Spleen (tissue), 11 donors: ENCODE data around the gene MLC1. TPM values are rescaled to one million over a fixed set of nuclear protein-coding genes. Genes with fewer than 3 reads are reported as not detected.

Experiments used
- DNase-seq: peaks from one replicate; pipeline ENCODE4 v3.0.0-alpha.2; 2020
- H3K27ac ChIP-seq, 8 donors: fragments of 200-600 bp; sonication (generic) in 7 of 8; 1 replicate in 4 of 8; 2 replicates in 4 of 8; pipeline versions ENCODE4 v1.5.0 to v1.8.0; 2016 to 2021; ENCODE audit warnings: inconsistent platforms in 4 of 8, mild to moderate bottlenecking in 4 of 8, moderate library complexity in 1 of 8
- H3K27me3 ChIP-seq, 7 donors: fragments of 200-600 bp; sonication (generic) in 6 of 7; replicated peaks in 1 of 7; 1 replicate in 4 of 7; 2 replicates in 3 of 7; pipeline versions ENCODE4 v1.5.0 to v1.8.0; 2016 to 2021; ENCODE audit warnings: inconsistent platforms in 3 of 7, mild to moderate bottlenecking in 1 of 7
- H3K36me3 ChIP-seq, 6 donors: fragments of 200-600 bp; sonication (generic) in 5 of 6; 1 replicate in 4 of 6; 2 replicates in 2 of 6; pipeline versions ENCODE4 v1.5.0 to v1.8.0; 2016 to 2021; ENCODE audit warnings: inconsistent platforms in 2 of 6
- H3K4me1 ChIP-seq, 6 donors: fragments of 200-600 bp; sonication (generic) in 5 of 6; 1 replicate in 3 of 6; 2 replicates in 3 of 6; pipeline versions ENCODE4 v1.5.0 to v1.8.0; 2016 to 2021; ENCODE audit warnings: inconsistent platforms in 3 of 6
- H3K4me3 ChIP-seq, 8 donors: fragments of 200-600 bp; sonication (generic) in 7 of 8; 1 replicate in 4 of 8; 2 replicates in 4 of 8; pipeline versions ENCODE4 v1.5.0 to v1.8.0; 2016 to 2021; ENCODE audit warnings: inconsistent platforms in 4 of 8, mild to moderate bottlenecking in 4 of 8, moderate library complexity in 2 of 8
- H3K9me3 ChIP-seq, 8 donors: fragments of 200-600 bp; sonication (generic) in 7 of 8; 1 replicate in 4 of 8; 2 replicates in 4 of 8; pipeline versions ENCODE4 v1.5.0 to v1.8.0; 2016 to 2021; ENCODE audit warnings: inconsistent platforms in 4 of 8
- POLR2A ChIP-seq, 3 donors: fragments of 450-650 bp; IDR thresholded peaks; one replicate each; pipeline ENCODE4 v1.5.1; 2017; ENCODE audit warnings: antibody characterized with exemption in 3 of 3, mild to moderate bottlenecking in 1 of 3
- POLR2AphosphoS5 ChIP-seq, 3 donors: sonication (generic); formaldehyde crosslinking; IDR thresholded peaks; one replicate each; pipeline ENCODE4 v1.5.1; 2017; ENCODE audit warnings: antibody characterized with exemption in 3 of 3
- WGBS, 5 donors: extraction: QIAGEN DNeasy Blood & Tissue Kit in 3 of 5; methylation state at CpG; one replicate each; pipeline versions ENCODE4 v1.1.5 to v1.1.7; 2013 to 2018; 5-methylcytosine and 5-hydroxymethylcytosine counted together
- intact Hi-C: fragments of 100-400 bp; cut with DNase I; formaldehyde crosslinking; loops from one replicate; pipeline ENCODE4 v1.15.0; 2023; ENCODE audit warnings: low total_unique reads
- polyA plus RNA-seq, 3 donors: library from polyadenylated mRNA; stranded (reverse); fragments of 200-250 nt; gene quantifications; one replicate each; pipeline ENCODE4 v1.2.1, GENCODE V29; 2013
- total RNA-seq, 7 donors: library from RNA; depleted of rRNA in 3 of 7; stranded (reverse); fragments of >200 nt in 3 of 7; fragmentation: NEBNext Ultra II Directional in 4 of 7; extraction: Animal tissue kit (Norgen Biotek cat#: 25700) in 4 of 7; gene quantifications; one replicate each; pipeline versions ENCODE4 v1.1.0 to v1.2.1, GENCODE V29; 2016 to 2021
- TF ChIP-seq, protein P1 (sequence below), 11 experiments: fragments of 200-600 bp in 7 of 11; fragments of 450-650 bp in 4 of 11; sonication (generic) in 4 of 11; IDR thresholded peaks in 8 of 11; conservative IDR thresholded peaks in 3 of 11; 1 replicate in 7 of 11; 2 replicates in 4 of 11; pipeline versions ENCODE4 v1.4.0 to v1.8.0; 2016 to 2021; ENCODE audit warnings: antibody characterized with exemption in 11 of 11, inconsistent platforms in 4 of 11, mild to moderate bottlenecking in 1 of 11
- donor health status: healthy with polysubstance abuse.
- donor health status: DM: no; HTN: no; CAD: no; lungs with moderate emphysema.
- donor health status: DM: no; HTN: no; CAD: no.
- donor health status: Bipolar disorder and iron deficiency.
- donor health status: healthy.
- donor health status: DM: no; HTN: no; CAD: no.
- donor health status: DM: yes; HTN: yes; CAD: no.

The MLC1 gene
- total and polyA plus RNA-seq, 10 donors = 0.17 to 4.4 (median 1.6) TPM

DNA sequence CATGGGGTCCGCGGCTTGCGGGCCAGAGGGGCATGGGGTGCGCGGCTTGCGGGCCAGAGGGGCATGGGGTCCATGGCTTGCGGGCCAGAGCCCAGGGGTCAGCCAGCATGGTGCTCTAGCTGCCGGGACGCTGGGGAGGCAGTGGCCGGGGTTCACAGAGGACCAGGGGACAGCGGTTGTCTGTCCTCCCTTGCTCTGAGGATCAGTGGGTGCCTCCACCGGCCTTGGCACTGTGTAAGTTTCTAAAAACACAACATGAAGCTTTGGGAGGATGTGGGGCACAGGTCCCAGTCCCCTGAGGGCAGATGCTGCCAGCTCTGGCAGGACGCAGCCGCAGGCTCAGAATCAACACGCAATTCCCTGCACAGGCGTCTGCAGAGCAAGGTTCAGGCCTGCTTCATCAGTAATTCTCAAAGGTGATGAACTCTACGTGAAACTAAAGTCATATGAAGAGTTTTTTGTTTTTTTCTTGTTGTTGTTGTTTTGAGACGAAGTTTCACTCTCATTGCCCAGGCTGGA lies 3.0 kb downstream of the MLC1 start:
- no peak overlapping the region for H3K4me3 ChIP-seq
- peak; percentile 54 for DNase-seq
- WGBS, 5 donors = 84 to 90% (median 86%) methylated on average over 15 to 18 of the region's 18 CpGs
- peaks cover 0 to 9% (median 2%) of the 10 kb centered on the region in 8 donors for H3K9me3 ChIP-seq
- peaks cover 0 to 14% (median 0%) of the 10 kb centered on the region in 6 donors for H3K4me1 ChIP-seq
- H3K27ac ChIP-seq = no peak overlapping the region
- intact Hi-C loops = no loop called here
- H3K36me3 ChIP-seq = peaks cover 0 to 2% (median 0%) of the 10 kb centered on the region in 6 donors
- peaks cover 0 to 44% (median 3%) of the 10 kb centered on the region in 7 donors for H3K27me3 ChIP-seq
- TF ChIP-seq, protein P1, sequence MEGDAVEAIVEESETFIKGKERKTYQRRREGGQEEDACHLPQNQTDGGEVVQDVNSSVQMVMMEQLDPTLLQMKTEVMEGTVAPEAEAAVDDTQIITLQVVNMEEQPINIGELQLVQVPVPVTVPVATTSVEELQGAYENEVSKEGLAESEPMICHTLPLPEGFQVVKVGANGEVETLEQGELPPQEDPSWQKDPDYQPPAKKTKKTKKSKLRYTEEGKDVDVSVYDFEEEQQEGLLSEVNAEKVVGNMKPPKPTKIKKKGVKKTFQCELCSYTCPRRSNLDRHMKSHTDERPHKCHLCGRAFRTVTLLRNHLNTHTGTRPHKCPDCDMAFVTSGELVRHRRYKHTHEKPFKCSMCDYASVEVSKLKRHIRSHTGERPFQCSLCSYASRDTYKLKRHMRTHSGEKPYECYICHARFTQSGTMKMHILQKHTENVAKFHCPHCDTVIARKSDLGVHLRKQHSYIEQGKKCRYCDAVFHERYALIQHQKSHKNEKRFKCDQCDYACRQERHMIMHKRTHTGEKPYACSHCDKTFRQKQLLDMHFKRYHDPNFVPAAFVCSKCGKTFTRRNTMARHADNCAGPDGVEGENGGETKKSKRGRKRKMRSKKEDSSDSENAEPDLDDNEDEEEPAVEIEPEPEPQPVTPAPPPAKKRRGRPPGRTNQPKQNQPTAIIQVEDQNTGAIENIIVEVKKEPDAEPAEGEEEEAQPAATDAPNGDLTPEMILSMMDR (IDR thresholded peaks at IDR 0.05 in 8 of 11, conservative IDR thresholded peaks at IDR 0.05 in 3 of 11) = no peak
- no peak for TF ChIP-seq POLR2A (IDR thresholded peaks at IDR 0.05)
- no peak for TF ChIP-seq POLR2AphosphoS5 (IDR thresholded peaks at IDR 0.05)

DNA sequence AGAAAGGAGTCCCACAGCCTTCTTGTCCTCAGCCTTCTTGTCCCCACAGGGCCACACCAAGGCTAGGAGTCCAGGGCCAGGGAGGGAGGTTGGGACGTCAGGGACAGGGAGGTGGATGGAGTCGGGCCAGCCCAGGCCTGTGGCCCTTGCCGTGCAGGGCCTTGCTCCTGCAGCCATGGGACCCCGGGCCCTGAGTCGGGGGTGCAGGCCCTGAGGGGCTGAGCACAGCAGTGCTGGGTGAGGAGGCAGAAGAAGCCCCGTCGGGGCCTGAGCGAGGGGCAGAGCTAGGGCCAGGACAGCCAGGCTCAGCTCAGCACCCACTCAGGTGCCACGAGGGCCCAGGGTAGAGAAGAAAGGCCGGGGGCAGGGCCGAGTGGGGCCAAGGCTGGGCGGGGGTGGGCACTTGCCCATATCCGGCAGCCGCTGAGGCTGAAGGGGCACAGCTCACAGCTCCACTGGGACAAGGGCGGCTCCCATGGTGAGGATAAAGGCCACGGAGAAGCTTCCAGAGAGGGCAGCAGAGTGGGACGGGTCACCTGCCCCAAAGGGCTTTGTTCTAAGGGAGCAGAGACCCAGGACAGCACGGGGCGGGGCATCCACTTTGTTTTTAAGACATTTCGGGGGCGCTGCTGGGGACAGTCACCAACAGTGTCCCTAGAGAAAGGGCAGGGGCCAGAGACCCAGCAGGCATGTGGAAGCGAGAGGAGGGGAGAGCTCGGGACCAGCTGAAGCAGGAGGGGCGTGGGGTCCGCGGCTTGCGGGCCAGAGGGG lies 3.6 kb downstream of the MLC1 start:
- WGBS, 5 donors = 80 to 92% (median 89%) methylated on average over 21 to 27 of the region's 27 CpGs
- Histone ChIP-seq H3K27me3 (peaks cover 0 to 42% (median under 1%) of the 10 kb centered on the region in 7 donors), H3K4me3 (no peak overlapping the region), H3K27ac (no peak overlapping the region), H3K4me1 (peaks cover 0 to 14% (median 0%) of the 10 kb centered on the region in 6 donors), H3K9me3 (peaks cover 0 to 3% (median 0%) of the 10 kb centered on the region in 8 donors), H3K36me3 (peaks cover 0 to 5% (median 0%) of the 10 kb centered on the region in 6 donors)
- intact Hi-C loops = no loop called here
- DNase-seq = peak; percentile 47
- TF ChIP-seq POLR2AphosphoS5 (IDR thresholded peaks at IDR 0.05) = no peak
- TF ChIP-seq POLR2A (IDR thresholded peaks at IDR 0.05) = no peak
- TF ChIP-seq, protein P1 (IDR thresholded peaks at IDR 0.05 in 8 of 11, conservative IDR thresholded peaks at IDR 0.05 in 3 of 11) = no peak

- 79 to 94% (median 91%) methylated on average over 10 to 13 of the region's 13 CpGs for WGBS, 5 donors
- no peak overlapping the region for H3K27ac ChIP-seq
- H3K36me3 ChIP-seq = peaks cover 0 to 5% (median 0%) of the 10 kb centered on the region in 6 donors
- no peaks in the 10 kb centered on the region for H3K9me3 ChIP-seq
- peaks cover 0 to 10% (median 0%) of the 10 kb centered on the region in 6 donors for H3K4me1 ChIP-seq
- H3K4me3 ChIP-seq = no peak overlapping the region
- TF ChIP-seq, protein P1 (IDR thresholded peaks at IDR 0.05 in 8 of 11, conservative IDR thresholded peaks at IDR 0.05 in 3 of 11) = no peak
- TF ChIP-seq POLR2AphosphoS5 (IDR thresholded peaks at IDR 0.05) = no peak
- no peak for TF ChIP-seq POLR2A (IDR thresholded peaks at IDR 0.05)
- peaks cover 0 to 41% (median 0%) of the 10 kb centered on the region in 7 donors for H3K27me3 ChIP-seq
- intact Hi-C loops = no loop called here
- peak; percentile 46 for DNase-seq
Observed at GRCh38 chr22:50080077-50080465, 5.2 kb downstream of the MLC1 start.

- H3K27ac ChIP-seq = no peak overlapping the region
- H3K9me3 ChIP-seq = no peaks in the 10 kb centered on the region
- WGBS, 5 donors = 80 to 86% (median 85%) methylated on average over 9 of the region's 9 CpGs
- TF ChIP-seq POLR2A (IDR thresholded peaks at IDR 0.05) (no peak), POLR2AphosphoS5 (IDR thresholded peaks at IDR 0.05) (no peak)
- TF ChIP-seq, protein P1 (IDR thresholded peaks at IDR 0.05 in 8 of 11, conservative IDR thresholded peaks at IDR 0.05 in 3 of 11) = no peak
- peaks cover 0 to 5% (median 0%) of the 10 kb centered on the region in 6 donors for H3K36me3 ChIP-seq
- intact Hi-C loops = no loop called here
- no peak overlapping the region for H3K4me3 ChIP-seq
- peak; percentile 25 for DNase-seq
- H3K4me1 ChIP-seq = no peaks in the 10 kb centered on the region
- peaks cover 0 to 30% (median 3%) of the 10 kb centered on the region in 7 donors for H3K27me3 ChIP-seq
Observed at GRCh38 chr22:50078761-50079160, 6.5 kb downstream of the MLC1 start.
